ENCODE results near the gene SMYD1.
"Not testable (repeated sequence)": the region's sequence is repeated elsewhere in the genome, so short reads cannot be mapped to it uniquely, and the experiment has no call there.

- TF ChIP-seq, protein P1, sequence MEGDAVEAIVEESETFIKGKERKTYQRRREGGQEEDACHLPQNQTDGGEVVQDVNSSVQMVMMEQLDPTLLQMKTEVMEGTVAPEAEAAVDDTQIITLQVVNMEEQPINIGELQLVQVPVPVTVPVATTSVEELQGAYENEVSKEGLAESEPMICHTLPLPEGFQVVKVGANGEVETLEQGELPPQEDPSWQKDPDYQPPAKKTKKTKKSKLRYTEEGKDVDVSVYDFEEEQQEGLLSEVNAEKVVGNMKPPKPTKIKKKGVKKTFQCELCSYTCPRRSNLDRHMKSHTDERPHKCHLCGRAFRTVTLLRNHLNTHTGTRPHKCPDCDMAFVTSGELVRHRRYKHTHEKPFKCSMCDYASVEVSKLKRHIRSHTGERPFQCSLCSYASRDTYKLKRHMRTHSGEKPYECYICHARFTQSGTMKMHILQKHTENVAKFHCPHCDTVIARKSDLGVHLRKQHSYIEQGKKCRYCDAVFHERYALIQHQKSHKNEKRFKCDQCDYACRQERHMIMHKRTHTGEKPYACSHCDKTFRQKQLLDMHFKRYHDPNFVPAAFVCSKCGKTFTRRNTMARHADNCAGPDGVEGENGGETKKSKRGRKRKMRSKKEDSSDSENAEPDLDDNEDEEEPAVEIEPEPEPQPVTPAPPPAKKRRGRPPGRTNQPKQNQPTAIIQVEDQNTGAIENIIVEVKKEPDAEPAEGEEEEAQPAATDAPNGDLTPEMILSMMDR (IDR thresholded peaks at IDR 0.05; ENCODE audit: extremely low read depth in 1 of 2, insufficient read depth in 1 of 2, low read depth in 1 of 2, low read length in 2 of 2): not testable (repeated sequence)
- TF ChIP-seq EZH2 (IDR thresholded peaks at IDR 0.05; ENCODE audit: borderline replicate concordance, low read depth, low read length, severe bottlenecking): not testable (repeated sequence)
Observed at GRCh38 chr2:88045561-88045960, 22.1 kb upstream of the SMYD1 start.
